ENCODE data around the gene ERAP2. TPM values are rescaled to one million over a fixed set of nuclear protein-coding genes. Genes with fewer than 3 reads are reported as not detected.
A peak's percentile ranks its signal among the peaks of the same experiment; 100 is the strongest.

The ERAP2 gene
- total and polyA plus RNA-seq, 2 of the 13 experiments (the other 11 are each of a cell fraction or from before 2014, with no cell fraction given): 12.8 to 16.6 TPM

GRCh38 chr5:96934708-96935558 lies 58.6 kb downstream of the ERAP2 start (continued):
- TF ChIP-seq LRRFIP1 (CRISPR knock-in tag; conservative IDR thresholded peaks at IDR 0.05) (no peak), ZNF562 (CRISPR knock-in tag; IDR thresholded peaks at IDR 0.05; ENCODE audit: borderline replicate concordance) (no peak), HNF4G (IDR thresholded peaks at IDR 0.05; ENCODE audit: borderline replicate concordance, low read depth, low read length) (peak; percentile 73; the same call in 1 of the 2 replicates), HNF4G (CRISPR knock-in tag; IDR thresholded peaks at IDR 0.05; ENCODE audit: borderline replicate concordance, low read depth) (peak; percentile 35; the same call in 1 of the 2 replicates), ZNF891 (CRISPR knock-in tag; IDR thresholded peaks at IDR 0.05) (peak; percentile 73; the same call in 1 of the 2 replicates), ZSCAN20 (CRISPR knock-in tag; IDR thresholded peaks at IDR 0.05; ENCODE audit: borderline replicate concordance) (peak; percentile 50), ZNF740 (CRISPR knock-in tag; IDR thresholded peaks at IDR 0.05) (peak; percentile 26; the same call in 1 of the 2 replicates), TSC22D2 (CRISPR knock-in tag; IDR thresholded peaks at IDR 0.05; ENCODE audit: borderline replicate concordance) (peak; percentile 86; the same call in 1 of the 2 replicates), ZSCAN25 (CRISPR knock-in tag; IDR thresholded peaks at IDR 0.05) (peak; percentile 86), ZMYM3 (CRISPR knock-in tag; IDR thresholded peaks at IDR 0.05) (peak; percentile 64), FLYWCH1 (CRISPR knock-in tag; IDR thresholded peaks at IDR 0.05) (no peak), SNAPC2 (CRISPR knock-in tag; IDR thresholded peaks at IDR 0.05) (0 out of 2 replicates have a peak, but pooled peaks have one; percentile 54), ATRX (CRISPR knock-in tag; IDR thresholded peaks at IDR 0.05; ENCODE audit: borderline replicate concordance) (no peak), ZBTB8A (CRISPR knock-in tag; IDR thresholded peaks at IDR 0.05; ENCODE audit: borderline replicate concordance, low read depth) (no peak), ZHX2 (IDR thresholded peaks at IDR 0.05; ENCODE audit: low read depth) (no peak; the same call in 1 of the 2 replicates), ZHX2 (CRISPR knock-in tag; IDR thresholded peaks at IDR 0.05; ENCODE audit: borderline replicate concordance) (no peak)

Data from HepG2 (cell line).